K562 (cell line): ENCODE results near the gene SERHL2. TPM values are rescaled to one million over a fixed set of nuclear protein-coding genes. Genes with fewer than 3 reads are reported as not detected.
"Not testable (repeated sequence)": the region's sequence is repeated elsewhere in the genome, so short reads cannot be mapped to it uniquely, and the experiment has no call there.

Source experiments
- ATAC-seq: fragments of 200-7000 bp; cut with Tn5 transposase; 3 replicates; pipeline ENCODE4 v1.9.1; 2020; ENCODE audit warnings: moderate library complexity
- BruUV-seq: library from RNA; stranded (reverse); fragments of 400-500 nt; replicated peaks from 2 replicates; lab custom pipeline; 2021; lab: Mats Ljungman, UMichigan
- CTCF ChIA-PET: fragments of 300-600 bp; formaldehyde crosslinking; extraction: SDS; loops from one replicate; lab custom pipeline; 2021; ENCODE audit warnings: low intra/inter-chr PET ratio; lab: Yijun Ruan, JAX
- POLR2A ChIA-PET: fragments of 300-600, 350-650 bp; sonication (Branson Sonifier 250); formaldehyde crosslinking; extraction: SDS; loops from one replicate; lab custom pipeline; 2021; ENCODE audit warnings: antibody characterized with exemption, inconsistent platforms; lab: Yijun Ruan, JAX
- DNase-seq, 4 experiments: peaks; one replicate each; pipeline versions ENCODE4 v3.0.0 to v3.0.0-alpha.2; 2011 to 2018; ENCODE audit warnings: low spot score in 3 of 4, mixed read lengths in 3 of 4; ENCODE audit errors: extremely low read depth in 1 of 4
- FAIRE-seq: peaks from 2 replicates; lab custom pipeline; 2011; peaks lifted over from hg19 to GRCh38; lab: Jason Lieb, UNC
- H2AFZ ChIP-seq: 2 replicates; pipeline ENCODE4 v1.6.0; 2011; ENCODE audit warnings: low read depth, low read length, control low read depth, inconsistent platforms
- H3K27ac ChIP-seq: fragments of 200-600 bp; 3 replicates; pipeline ENCODE4 v1.8.0; 2011; ENCODE audit warnings: low read depth, mild to moderate bottlenecking, control low read depth, inconsistent platforms, low read length, moderate library complexity, mixed read lengths; ENCODE audit errors: extremely low read depth
- H3K27me3 ChIP-seq, 2 experiments: fragments of 300-600 bp in 1 of 2; 2 replicates in 1 of 2; 3 replicates in 1 of 2; pipeline versions ENCODE4 v1.6.0 to v1.8.0; 2011; ENCODE audit warnings: inconsistent platforms in 2 of 2, low read length in 2 of 2, mild to moderate bottlenecking in 1 of 2, mixed read lengths in 1 of 2, moderate library complexity in 1 of 2; ENCODE audit not compliant: control insufficient read depth in 2 of 2, insufficient read depth in 2 of 2
- H3K36me3 ChIP-seq: fragments of 300-600 bp; 3 replicates; pipeline ENCODE4 v1.8.0; 2011; ENCODE audit warnings: mild to moderate bottlenecking, low read length, inconsistent platforms; ENCODE audit not compliant: control insufficient read depth, insufficient read depth
- H3K4me1 ChIP-seq, 2 experiments: fragments of 200-600 bp in 1 of 2; replicated peaks in 1 of 2; 2 replicates in 1 of 2; 3 replicates in 1 of 2; pipeline versions ENCODE4 v1.5.1 to v1.8.0; 2011; ENCODE audit warnings: inconsistent platforms in 2 of 2, low read length in 2 of 2, mild to moderate bottlenecking in 1 of 2, mixed read lengths in 1 of 2, moderate library complexity in 1 of 2; ENCODE audit not compliant: control insufficient read depth in 2 of 2, insufficient read depth in 2 of 2
- H3K4me2 ChIP-seq: 2 replicates; pipeline ENCODE4 v1.6.1; 2011; ENCODE audit warnings: low read length, control low read depth, inconsistent platforms, mixed read lengths; ENCODE audit not compliant: insufficient read depth
- H3K4me3 ChIP-seq: fragments of 200-600 bp; sonication (generic), shearing (Covaris generic); 2 replicates; pipeline ENCODE4 v1.5.1; 2016; ENCODE audit warnings: control low read depth, inconsistent platforms
- H3K79me2 ChIP-seq: fragments of 200-600 bp; 3 replicates; pipeline ENCODE4 v1.8.0; 2011; ENCODE audit warnings: low read length, inconsistent platforms; ENCODE audit not compliant: control insufficient read depth, insufficient read depth
- H3K9ac ChIP-seq, 2 experiments: 2 replicates each; pipeline versions ENCODE4 v1.6.0 to v1.6.1; 2011; ENCODE audit warnings: low read depth in 2 of 2, low read length in 2 of 2, control low read depth in 1 of 2, inconsistent platforms in 1 of 2, mild to moderate bottlenecking in 1 of 2, mixed read lengths in 1 of 2; ENCODE audit not compliant: insufficient read depth in 1 of 2
- H3K9me1 ChIP-seq: one replicate; pipeline ENCODE4 v1.6.0; 2011; ENCODE audit warnings: inconsistent platforms, mild to moderate bottlenecking, low read length, moderate library complexity; ENCODE audit not compliant: control insufficient read depth, insufficient read depth
- H3K9me3 ChIP-seq: replicated peaks from 2 replicates; pipeline ENCODE4 v1.5.1; 2011; ENCODE audit warnings: low read depth, low read length, inconsistent platforms; ENCODE audit not compliant: control insufficient read depth, insufficient read depth
- H4K20me1 ChIP-seq: replicated peaks from 2 replicates; pipeline ENCODE4 v1.6.1; 2011; ENCODE audit warnings: low read length, inconsistent platforms, mixed read lengths; ENCODE audit not compliant: control insufficient read depth, insufficient read depth
- NONO ChIP-seq, 2 experiments: fragments of 200-400 bp in 1 of 2; fragments of 450-650 bp in 1 of 2; formaldehyde crosslinking in 1 of 2; IDR thresholded peaks; 2 replicates each; pipeline ENCODE4 v1.6.1; 2017; ENCODE audit warnings: low read depth in 2 of 2, mild to moderate bottlenecking in 2 of 2, moderate library complexity in 2 of 2, low read length in 1 of 2
- TGIF2 ChIP-seq: sonication (generic); formaldehyde crosslinking; IDR thresholded peaks from 2 replicates; pipeline ENCODE4 v1.8.1; 2022; ENCODE audit warnings: mild to moderate bottlenecking, missing genetic modification reagents, moderate library complexity
- WGBS: fragments of 100-300 bp; shearing (Covaris generic); methylation state at CpG from one replicate; pipeline ENCODE4 v1.1.6; 2016; ENCODE audit warnings: low coverage, mixed read lengths; ENCODE audit not compliant: insufficient coverage; ENCODE audit errors: missing lambda C conversion rate; 5-methylcytosine and 5-hydroxymethylcytosine counted together
- in situ Hi-C: fragments of 300-500 bp; cut with MboI; formaldehyde crosslinking; loops from 4 replicates; pipeline ENCODE4 v1.15.0; 2018; ENCODE audit warnings: inconsistent platforms, mixed read lengths
- intact Hi-C: fragments of 100-400 bp; cut with micrococcal nuclease; formaldehyde crosslinking; loops from 2 replicates; pipeline ENCODE4 v1.14.2; 2022
- polyA plus RNA-seq, 8 experiments: library from polyadenylated mRNA; depleted of rRNA in 4 of 8; stranded (reverse) in 5 of 8; unstranded in 3 of 8; fragments of >200 nt; fragmentation: Nextera tagmentation in 2 of 8; fragmentation: Illumina TruSeq in 1 of 8; extraction: Ambion mirVana in 2 of 8; extraction: Trizol in 1 of 8; gene quantifications; 2 replicates each; pipeline versions ENCODE4 v1.2.1 to v1.2.3, GENCODE V29; 2011 to 2014; ENCODE audit warnings: inconsistent platforms in 1 of 8, missing spikeins in 1 of 8
- total RNA-seq, 7 experiments: library from RNA; depleted of rRNA in 6 of 7; stranded (reverse); fragments of >200 nt in 6 of 7; fragmentation: Illumina TruSeq in 2 of 7; extraction: Trizol in 2 of 7; gene quantifications; 2 replicates each; pipeline versions ENCODE4 v1.2.1 to v1.2.3, GENCODE V29; 2011 to 2021; ENCODE audit warnings: low replicate concordance in 1 of 7

SERHL2 gene
- total and polyA plus RNA-seq, 9 of the 15 experiments (the other 6 are each of a cell fraction or from before 2014, with no cell fraction given), result 19.9 to 62.6 (median 25.2) TPM

DNA sequence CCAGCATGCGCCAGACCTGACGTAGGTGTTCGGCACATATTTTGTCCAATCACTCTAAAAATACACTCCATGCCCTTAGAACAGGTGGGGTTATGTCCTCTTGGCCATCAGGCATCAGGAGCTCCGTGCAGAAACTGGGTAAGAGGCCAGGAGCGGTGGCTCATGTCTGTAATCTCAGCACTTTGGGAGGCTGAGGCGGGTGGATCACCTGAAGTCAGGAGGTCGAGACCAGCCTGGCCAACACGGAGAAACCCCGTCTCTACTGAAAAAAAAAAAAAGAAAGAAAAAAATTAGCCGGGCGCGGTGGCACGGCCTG, 62.1 kb downstream of the SERHL2 start:
- Histone ChIP-seq H3K9ac (peak overlapping the region in 1 of 2 experiments; percentile 93; a peak in 3 of 4 replicates), H4K20me1 (0 out of 2 replicates have a peak, but pooled peaks cover 13% of the 10 kb centered on the region), H3K4me2 (peak overlapping the region; percentile 80), H3K79me2 (peaks cover 38% of the 10 kb centered on the region), H3K4me1 (peaks cover 21 to 53% of the 10 kb centered on the region in 2 experiments; a peak in 4 of 5 replicates), H3K27ac (peak overlapping the region; percentile 95), H3K36me3 (peaks cover 38% of the 10 kb centered on the region; the same call in 2 of the 3 replicates), H2AFZ (peak overlapping the region; percentile 33; the same call in 1 of the 2 replicates)
- DNase-seq, H3K27me3 ChIP-seq, intact Hi-C loops, ATAC-seq, H3K9me3 ChIP-seq, FAIRE-seq, H3K4me3 ChIP-seq, BruUV-seq, H3K9me1 ChIP-seq, in situ Hi-C loops: not testable (repeated sequence)
- ChIA-PET POLR2A (interaction anchor here (0.6 to 3.1 kb wide), 35 partner anchors 9 to 669 kb away, joined by 3 to 46 read pairs (median 4); partner anchors contain the start of genes ARFGAP3, ATP5MGL and CENPM), CTCF (interaction anchor here (0.6 kb wide), 1 partner anchor 445 kb away, joined by 6 read pairs; no protein-coding TSS in a partner anchor)
- TF ChIP-seq NONO (IDR thresholded peaks at IDR 0.05; ENCODE audit: low read depth in 2 of 2, low read length in 1 of 2), result peak in 1 of 2 experiments; percentile 82; a peak in 1 of 4 replicates
- TF ChIP-seq TGIF2 (CRISPR knock-in tag), result 0 out of 2 replicates have a peak, but pooled peaks have one; percentile 10
- WGBS, result 12% methylated on average over 7 of the region's 13 CpGs
